ENCODE measurements around the gene SH3GL2. TPM values are rescaled to one million over a fixed set of nuclear protein-coding genes. Genes with fewer than 3 reads are reported as not detected.

SH3GL2 gene
- total RNA-seq, 1 experiment from 2014 or later = not detected

GRCh38 chr9:17631396-17631795 is 52.5 kb downstream of the SH3GL2 start:
- CTCF ChIA-PET = no interaction called here
- no peaks in the 10 kb centered on the region for H3K4me1 Mint-ChIP-seq (ENCODE audit: insufficient read depth, unreplicated experiment)

GRCh38 chr9:17632994-17633393 is 54.1 kb downstream of the SH3GL2 start:
- H3K9me3 Mint-ChIP-seq (ENCODE audit: unreplicated experiment) = no peaks in the 10 kb centered on the region
- CTCF ChIA-PET = interaction anchor here (0.6 to 0.7 kb wide), 2 partner anchors 88 to 1395 kb away, joined by 3 read pairs; no protein-coding TSS in a partner anchor

More at GRCh38 chr9:17631396-17631795, 52.5 kb downstream of the SH3GL2 start:
- Mint-ChIP-seq H3K27ac (ENCODE audit: low read depth, unreplicated experiment) (no peak overlapping the region), H3K4me3 (ENCODE audit: unreplicated experiment) (no peak overlapping the region), H3K27me3 (ENCODE audit: insufficient read depth, unreplicated experiment) (no peaks in the 10 kb centered on the region), H3K36me3 (ENCODE audit: insufficient read depth, unreplicated experiment) (no peaks in the 10 kb centered on the region), H3K9me3 (ENCODE audit: unreplicated experiment) (no peaks in the 10 kb centered on the region)
- BruUV-seq (replicated peaks) = no TSS peak
- DNase-seq (ENCODE audit: unreplicated experiment) = no peak
- intact Hi-C loops (cut with micrococcal nuclease) = no loop called here
- TF ChIP-seq CTCF (IDR thresholded peaks at IDR 0.05; ENCODE audit: unreplicated experiment) = no peak
- POLR2A ChIA-PET = no interaction called here

GRCh38 chr9:17635115-17635890 is 56.4 kb downstream of the SH3GL2 start:
- POLR2A ChIA-PET = interaction anchor here (0.7 kb wide), 1 partner anchor 83 kb away, joined by 3 read pairs; no protein-coding TSS in a partner anchor
- BruUV-seq (replicated peaks) = no TSS peak
- Mint-ChIP-seq H3K36me3 (ENCODE audit: insufficient read depth, unreplicated experiment) (no peaks in the 10 kb centered on the region), H3K27me3 (ENCODE audit: insufficient read depth, unreplicated experiment) (no peaks in the 10 kb centered on the region), H3K4me1 (ENCODE audit: insufficient read depth, unreplicated experiment) (no peaks in the 10 kb centered on the region), H3K27ac (ENCODE audit: low read depth, unreplicated experiment) (no peak overlapping the region), H3K4me3 (ENCODE audit: unreplicated experiment) (no peak overlapping the region), H3K9me3 (ENCODE audit: unreplicated experiment) (no peaks in the 10 kb centered on the region)
- DNase-seq (ENCODE audit: unreplicated experiment) = no peak
- CTCF ChIA-PET = interaction anchor here (0.6 kb wide), 1 partner anchor 180 kb away, joined by 4 read pairs; no protein-coding TSS in a partner anchor
- intact Hi-C loops (cut with micrococcal nuclease) = no loop called here
- no peak for TF ChIP-seq CTCF (IDR thresholded peaks at IDR 0.05; ENCODE audit: unreplicated experiment)

More at GRCh38 chr9:17632994-17633393, 54.1 kb downstream of the SH3GL2 start:
- Mint-ChIP-seq H3K27ac (ENCODE audit: low read depth, unreplicated experiment) (no peak overlapping the region), H3K36me3 (ENCODE audit: insufficient read depth, unreplicated experiment) (no peaks in the 10 kb centered on the region), H3K27me3 (ENCODE audit: insufficient read depth, unreplicated experiment) (no peaks in the 10 kb centered on the region), H3K4me1 (ENCODE audit: insufficient read depth, unreplicated experiment) (no peaks in the 10 kb centered on the region), H3K4me3 (ENCODE audit: unreplicated experiment) (no peak overlapping the region)
- peak; percentile 20 for DNase-seq (ENCODE audit: unreplicated experiment)
- TF ChIP-seq CTCF (IDR thresholded peaks at IDR 0.05; ENCODE audit: unreplicated experiment) = no peak
- no TSS peak for BruUV-seq (replicated peaks)
- POLR2A ChIA-PET = no interaction called here
- intact Hi-C loops (cut with micrococcal nuclease) = no loop called here

- no peak overlapping the region for H3K4me3 Mint-ChIP-seq (ENCODE audit: unreplicated experiment)
- no peaks in the 10 kb centered on the region for H3K36me3 Mint-ChIP-seq (ENCODE audit: insufficient read depth, unreplicated experiment)
- H3K4me1 Mint-ChIP-seq (ENCODE audit: insufficient read depth, unreplicated experiment) = no peaks in the 10 kb centered on the region
- no peaks in the 10 kb centered on the region for H3K27me3 Mint-ChIP-seq (ENCODE audit: insufficient read depth, unreplicated experiment)
- TF ChIP-seq CTCF (IDR thresholded peaks at IDR 0.05; ENCODE audit: unreplicated experiment) = no peak
- intact Hi-C loops (cut with micrococcal nuclease) = no loop called here
- POLR2A ChIA-PET = no interaction called here
- BruUV-seq (replicated peaks) = no TSS peak
- CTCF ChIA-PET = no interaction called here
- no peaks in the 10 kb centered on the region for H3K9me3 Mint-ChIP-seq (ENCODE audit: unreplicated experiment)
- no peak overlapping the region for H3K27ac Mint-ChIP-seq (ENCODE audit: low read depth, unreplicated experiment)
- DNase-seq (ENCODE audit: unreplicated experiment) = no peak
Measured at GRCh38 chr9:17636349-17636748, 57.5 kb downstream of the SH3GL2 start.
